Prostate gland (tissue), 2 donors: ENCODE data around the gene KANSL1. TPM values are rescaled to one million over a fixed set of nuclear protein-coding genes. Genes with fewer than 3 reads are reported as not detected.

ENCODE experiments used
- DNase-seq: peaks from one replicate; pipeline ENCODE4 v3.0.0-alpha.2; 2019; ENCODE audit warnings: low spot score
- H3K27ac ChIP-seq, 2 donors: fragments of 200-600 bp; sonication (generic); 2 replicates each; pipeline ENCODE4 v1.5.1; 2017 to 2019
- H3K27me3 ChIP-seq: fragments of 200-600 bp; sonication (generic); replicated peaks from 2 replicates; pipeline ENCODE4 v1.5.1; 2019; ENCODE audit not compliant: insufficient read depth
- H3K36me3 ChIP-seq, 2 donors: fragments of 200-600 bp; sonication (generic); 1 replicate in 1 of 2; 2 replicates in 1 of 2; pipeline versions ENCODE4 v1.5.1 to v1.8.1; 2017 to 2019
- H3K4me1 ChIP-seq: fragments of 200-600 bp; sonication (generic); replicated peaks from 2 replicates; pipeline ENCODE4 v1.5.1; 2019
- H3K4me3 ChIP-seq, 2 donors: fragments of 200-600 bp; sonication (generic); 2 replicates each; pipeline ENCODE4 v1.5.1; 2017 to 2019
- H3K9me3 ChIP-seq: fragments of 200-600 bp; sonication (generic); 2 replicates; pipeline ENCODE4 v1.5.1; 2017
- CTCF ChIP-seq, 4 experiments: fragments of 200-600 bp in 2 of 4; fragments of 450-650 bp in 2 of 4; sonication (generic) in 2 of 4; IDR thresholded peaks; 1 replicate in 3 of 4; 2 replicates in 1 of 4; pipeline ENCODE4 v1.5.1; 2016 to 2019; ENCODE audit warnings: antibody characterized with exemption in 4 of 4, mild to moderate bottlenecking in 2 of 4, moderate library complexity in 2 of 4
- POLR2A ChIP-seq: fragments of 450-650 bp; IDR thresholded peaks from one replicate; pipeline ENCODE4 v1.6.1; 2016; ENCODE audit warnings: antibody characterized with exemption, mild to moderate bottlenecking
- POLR2AphosphoS5 ChIP-seq: sonication (generic); formaldehyde crosslinking; IDR thresholded peaks from one replicate; pipeline ENCODE4 v1.6.1; 2017; ENCODE audit warnings: antibody characterized with exemption
- WGBS: methylation state at CpG from one replicate; pipeline ENCODE4 v1.1.5; 2018; 5-methylcytosine and 5-hydroxymethylcytosine counted together
- intact Hi-C: fragments of 100-400 bp; cut with DNase I; formaldehyde crosslinking; loops from one replicate; pipeline ENCODE4 v1.14.2; 2022
- total RNA-seq, 2 donors: library from RNA; depleted of rRNA; stranded (reverse); fragments of >200 nt; gene quantifications; one replicate each; pipeline ENCODE4 v1.1.0, GENCODE V29; 2016

KANSL1 gene
- total RNA-seq, 2 donors from 2014 or later, result 60.4 to 109 TPM

DNA sequence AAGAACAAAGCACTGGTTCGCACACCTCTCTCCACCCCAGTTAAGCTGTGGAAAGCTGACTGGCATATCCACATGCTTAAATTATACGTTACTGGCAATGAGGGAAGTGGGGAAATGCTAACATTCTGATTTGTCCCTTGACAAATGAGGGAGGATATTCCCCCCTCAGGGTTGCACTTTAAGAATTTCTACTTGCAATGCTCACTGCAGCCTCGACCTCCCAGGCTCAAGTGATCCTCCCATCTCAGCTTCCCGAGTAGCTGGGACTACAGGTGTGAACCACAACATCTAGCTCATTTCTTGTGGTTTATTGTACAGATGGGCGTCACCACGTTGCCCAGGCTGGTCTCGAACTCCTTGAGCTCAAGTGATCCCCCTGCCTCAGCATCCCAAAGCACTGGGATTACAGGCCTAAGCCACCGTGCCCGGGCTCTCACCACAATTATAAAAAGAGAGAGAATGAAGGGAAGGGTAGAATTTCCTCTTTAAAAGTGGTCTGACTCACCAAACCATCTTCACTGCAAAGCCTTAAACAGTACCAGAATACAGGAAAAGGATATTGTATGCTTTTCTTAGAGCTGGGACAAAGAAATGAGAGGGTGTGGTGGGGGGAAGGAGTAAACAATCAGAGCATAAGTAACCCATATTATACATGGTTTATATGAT is 38.9 kb downstream of the KANSL1 start:
- no peaks in the 10 kb centered on the region for H3K9me3 ChIP-seq
- no peak overlapping the region for H3K4me3 ChIP-seq
- DNase-seq, result no peak
- H3K27me3 ChIP-seq, result no peaks in the 10 kb centered on the region
- no peak overlapping the region for H3K27ac ChIP-seq
- intact Hi-C loops, result no loop called here
- no peaks in the 10 kb centered on the region for H3K4me1 ChIP-seq
- no peaks in the 10 kb centered on the region for H3K36me3 ChIP-seq
- WGBS, result 62% methylated on average over 9 of the region's 9 CpGs
- TF ChIP-seq CTCF (IDR thresholded peaks at IDR 0.05), result no peak
- TF ChIP-seq POLR2AphosphoS5, result no peak
- no peak for TF ChIP-seq POLR2A

DNA sequence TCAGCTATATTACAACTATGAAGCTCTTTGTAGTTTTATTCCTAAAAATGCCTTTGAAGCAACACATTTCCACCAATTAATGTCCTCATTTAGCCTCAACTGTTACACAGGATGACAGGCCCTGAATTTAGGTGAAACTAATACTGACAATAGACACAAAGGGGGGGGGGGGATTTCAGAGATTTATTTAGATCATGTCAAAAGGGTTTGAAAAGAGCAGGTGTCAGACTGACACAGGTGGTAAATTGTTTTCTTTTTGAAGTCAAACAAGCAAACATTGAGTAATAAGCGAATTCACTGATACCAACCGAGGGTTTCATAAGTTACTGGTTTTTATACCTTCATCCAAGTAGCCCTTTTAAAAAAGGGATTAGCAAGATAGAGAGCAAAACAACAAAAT is 40.8 kb downstream of the KANSL1 start:
- no peak overlapping the region for H3K27ac ChIP-seq
- no peaks in the 10 kb centered on the region for H3K4me1 ChIP-seq
- no peaks in the 10 kb centered on the region for H3K27me3 ChIP-seq
- H3K4me3 ChIP-seq, result no peak overlapping the region
- H3K9me3 ChIP-seq, result no peaks in the 10 kb centered on the region
- DNase-seq, result no peak
- no peaks in the 10 kb centered on the region for H3K36me3 ChIP-seq
- intact Hi-C loops, result no loop called here
- WGBS, result 72% methylated on average over 2 of the region's 2 CpGs
- no peak for TF ChIP-seq CTCF (IDR thresholded peaks at IDR 0.05)
- no peak for TF ChIP-seq POLR2A
- no peak for TF ChIP-seq POLR2AphosphoS5

DNA sequence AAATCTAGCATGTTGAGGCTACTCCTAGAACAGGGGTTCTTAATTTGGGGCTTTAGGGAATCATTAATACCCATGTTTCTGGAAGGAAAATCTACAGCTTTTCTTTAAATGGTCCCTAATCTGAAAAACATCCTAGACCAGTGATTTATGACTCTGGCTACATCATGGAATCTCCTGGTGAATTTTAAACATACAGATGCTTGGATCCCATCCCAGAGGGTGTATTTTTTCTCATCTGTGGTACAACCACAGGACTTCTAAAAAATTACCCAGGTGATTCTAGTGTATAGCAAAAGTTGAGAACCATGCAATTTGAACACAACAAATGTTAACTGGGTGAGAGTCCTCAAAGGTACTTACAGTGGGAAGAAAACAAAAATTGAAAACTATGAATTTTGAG is 41.5 kb downstream of the KANSL1 start:
- Histone ChIP-seq H3K4me3 (no peak overlapping the region), H3K27ac (no peak overlapping the region), H3K9me3 (no peaks in the 10 kb centered on the region), H3K36me3 (no peaks in the 10 kb centered on the region), H3K4me1 (no peaks in the 10 kb centered on the region), H3K27me3 (no peaks in the 10 kb centered on the region)
- DNase-seq, result no peak
- intact Hi-C loops, result no loop called here
- TF ChIP-seq CTCF (IDR thresholded peaks at IDR 0.05), result no peak
- no peak for TF ChIP-seq POLR2A
- TF ChIP-seq POLR2AphosphoS5, result no peak

- Histone ChIP-seq H3K36me3 (no peaks in the 10 kb centered on the region), H3K27me3 (no peaks in the 10 kb centered on the region), H3K4me3 (no peak overlapping the region), H3K9me3 (no peaks in the 10 kb centered on the region), H3K27ac (no peak overlapping the region), H3K4me1 (no peaks in the 10 kb centered on the region)
- no peak for TF ChIP-seq CTCF (IDR thresholded peaks at IDR 0.05)
- TF ChIP-seq POLR2AphosphoS5, result no peak
- TF ChIP-seq POLR2A, result no peak
- intact Hi-C loops, result no loop called here
- no peak for DNase-seq
- WGBS, result 39% methylated on average over 2 of the region's 2 CpGs
Measured at GRCh38 chr17:46150216-46150963, 42.8 kb downstream of the KANSL1 start.

DNA sequence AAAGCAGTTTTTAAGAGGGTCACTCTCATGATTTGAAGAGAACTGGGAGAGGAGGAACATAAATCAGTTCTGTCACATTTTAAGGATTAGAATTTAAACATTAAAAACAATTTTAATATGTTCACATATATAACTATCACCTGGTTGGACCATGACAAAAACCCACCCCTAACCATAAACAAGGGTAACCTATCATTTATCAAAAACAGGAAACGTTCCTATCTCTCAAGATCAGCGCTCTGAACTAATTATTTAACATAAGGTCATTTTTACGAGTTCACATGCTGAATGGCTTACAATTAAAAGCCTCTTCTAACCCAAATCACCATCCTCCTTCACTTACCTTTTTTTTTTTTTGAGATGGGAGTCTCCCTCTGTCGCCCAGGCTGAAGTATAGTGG is 45.0 kb downstream of the KANSL1 start:
- no peak overlapping the region for H3K4me3 ChIP-seq
- no peaks in the 10 kb centered on the region for H3K27me3 ChIP-seq
- DNase-seq, result no peak
- H3K36me3 ChIP-seq, result no peaks in the 10 kb centered on the region
- no peaks in the 10 kb centered on the region for H3K4me1 ChIP-seq
- H3K9me3 ChIP-seq, result no peaks in the 10 kb centered on the region
- intact Hi-C loops, result no loop called here
- H3K27ac ChIP-seq, result no peak overlapping the region
- 42% methylated on average over 4 of the region's 4 CpGs for WGBS
- TF ChIP-seq POLR2A (no peak), CTCF (IDR thresholded peaks at IDR 0.05) (no peak)
